ENCODE results near the gene APLNR.

APLNR gene

GRCh38 chr11:57276169-57276970, 39.3 kb upstream of the APLNR start:
- no peak overlapping the region for H3K4me3 ChIP-seq (ENCODE audit: low read depth, low read length)
- no peak for TF ChIP-seq CTCF (IDR thresholded peaks at IDR 0.05; ENCODE audit: low read depth, low read length)

- TF ChIP-seq CTCF (IDR thresholded peaks at IDR 0.05; ENCODE audit: low read depth, low read length), result no peak
Observed at GRCh38 chr11:57275582-57275981, 38.5 kb upstream of the APLNR start.

GRCh38 chr11:57274904-57275498, 38.0 kb upstream of the APLNR start:
- TF ChIP-seq CTCF (IDR thresholded peaks at IDR 0.05; ENCODE audit: low read depth, low read length), result no peak

More at GRCh38 chr11:57275582-57275981, 38.5 kb upstream of the APLNR start:
- no peak overlapping the region for H3K4me3 ChIP-seq (ENCODE audit: low read depth, low read length)

GRCh38 chr11:57273448-57274058, 36.5 kb upstream of the APLNR start:
- no peak overlapping the region for H3K4me3 ChIP-seq (ENCODE audit: low read depth, low read length)
- TF ChIP-seq CTCF (IDR thresholded peaks at IDR 0.05; ENCODE audit: low read depth, low read length), result no peak

More at GRCh38 chr11:57274904-57275498, 38.0 kb upstream of the APLNR start:
- H3K4me3 ChIP-seq (ENCODE audit: low read depth, low read length), result no peak overlapping the region

- TF ChIP-seq CTCF (IDR thresholded peaks at IDR 0.05; ENCODE audit: low read depth, low read length), result no peak
Observed at GRCh38 chr11:57269571-57270021, 32.5 kb upstream of the APLNR start.

GRCh38 chr11:57266157-57266556, 29.1 kb upstream of the APLNR start:
- no peak for TF ChIP-seq CTCF (IDR thresholded peaks at IDR 0.05; ENCODE audit: low read depth, low read length)

More at GRCh38 chr11:57269571-57270021, 32.5 kb upstream of the APLNR start:
- H3K4me3 ChIP-seq (ENCODE audit: low read depth, low read length), result no peak overlapping the region

GRCh38 chr11:57263351-57263750, 26.3 kb upstream of the APLNR start:
- TF ChIP-seq CTCF (IDR thresholded peaks at IDR 0.05; ENCODE audit: low read depth, low read length), result no peak
- no peak overlapping the region for H3K4me3 ChIP-seq (ENCODE audit: low read depth, low read length)

More at GRCh38 chr11:57266157-57266556, 29.1 kb upstream of the APLNR start:
- H3K4me3 ChIP-seq (ENCODE audit: low read depth, low read length), result no peak overlapping the region

All from WI38 (cell line).